B cell (primary cell): Measurements from ENCODE around the gene SMIM13. TPM values are rescaled to one million over a fixed set of nuclear protein-coding genes. Genes with fewer than 3 reads are reported as not detected.
A peak's percentile ranks its signal among the peaks of the same experiment; 100 is the strongest.

Experiments
- ATAC-seq: fragments of 200-7000 bp; cut with Tn5 transposase; one replicate; pipeline ENCODE4 v1.10.0; 2021; ENCODE audit warnings: low read depth, mild to moderate bottlenecking, moderate number of reproducible peaks, moderate library complexity
- CTCF ChIA-PET: fragments of 350-600 bp; sonication (Branson Sonifier 250); formaldehyde crosslinking; loops from one replicate; lab custom pipeline; 2021; ENCODE audit warnings: antibody characterized with exemption, inconsistent platforms; lab: Charles Lee
- POLR2A ChIA-PET: fragments of 350-600 bp; sonication (Branson Sonifier 250); formaldehyde crosslinking; loops from one replicate; lab custom pipeline; 2021; ENCODE audit warnings: antibody characterized with exemption; lab: Charles Lee
- DNase-seq: peaks from one replicate; pipeline ENCODE4 v3.0.0; 2013
- H2AFZ ChIP-seq: 2 replicates; pipeline ENCODE4 v1.6.1; 2012; ENCODE audit warnings: mild to moderate bottlenecking, low read depth, low read length; ENCODE audit not compliant: insufficient read depth, poor library complexity, severe bottlenecking
- H3K27ac ChIP-seq, 2 donors: 1 replicate in 1 of 2; 2 replicates in 1 of 2; pipeline ENCODE4 v1.5.1; 2012 to 2013; ENCODE audit warnings: low read length in 2 of 2, mild to moderate bottlenecking in 2 of 2, moderate library complexity in 1 of 2
- H3K27me3 ChIP-seq, 4 experiments: fragments of 200-600 bp in 1 of 4; sonication (generic) in 1 of 4; replicated peaks in 1 of 4; 1 replicate in 2 of 4; 2 replicates in 2 of 4; pipeline versions ENCODE4 v1.6.1 to v1.7.0; 2013 to 2016; ENCODE audit warnings: low read length in 3 of 4, mild to moderate bottlenecking in 2 of 4, mixed read lengths in 1 of 4, moderate library complexity in 1 of 4; ENCODE audit not compliant: insufficient read depth in 4 of 4, control insufficient read depth in 3 of 4; ENCODE audit errors: control extremely low read depth in 1 of 4
- H3K36me3 ChIP-seq, 2 experiments: replicated peaks in 1 of 2; 1 replicate in 1 of 2; 2 replicates in 1 of 2; pipeline versions ENCODE4 v1.6.1 to v1.7.1; 2013; ENCODE audit warnings: low read length in 1 of 2; ENCODE audit not compliant: insufficient read depth in 2 of 2, control insufficient read depth in 1 of 2; ENCODE audit errors: control extremely low read depth in 1 of 2, extremely low read depth in 1 of 2
- H3K4me1 ChIP-seq, 2 donors: fragments of 200-600 bp in 1 of 2; sonication (generic) in 1 of 2; 1 replicate in 1 of 2; 2 replicates in 1 of 2; pipeline versions ENCODE4 v1.5.1 to v1.6.1; 2013 to 2017; ENCODE audit warnings: low read length in 2 of 2; ENCODE audit not compliant: control insufficient read depth in 2 of 2, insufficient read depth in 2 of 2
- H3K4me2 ChIP-seq: replicated peaks from 2 replicates; pipeline ENCODE3; 2012; ENCODE audit warnings: mild to moderate bottlenecking, low read depth, low read length; ENCODE audit not compliant: poor library complexity, severe bottlenecking
- H3K4me3 ChIP-seq, 5 experiments: fragments of 200-600 bp in 1 of 5; sonication (generic) in 1 of 5; 1 replicate in 3 of 5; 2 replicates in 2 of 5; pipeline versions ENCODE4 v1.5.1 to v1.7.0; 2011 to 2016; ENCODE audit warnings: low read length in 4 of 5, mild to moderate bottlenecking in 4 of 5, low read depth in 2 of 5, control low read depth in 1 of 5, moderate library complexity in 1 of 5; ENCODE audit not compliant: insufficient read depth in 1 of 5; ENCODE audit errors: control extremely low read depth in 1 of 5, extremely low read depth in 1 of 5
- H3K79me2 ChIP-seq: fragments of 200-600 bp; sonication (generic); one replicate; pipeline ENCODE4 v1.6.0; 2016; ENCODE audit warnings: low read length; ENCODE audit not compliant: control insufficient read depth, insufficient read depth
- H3K9ac ChIP-seq: fragments of 200-600 bp; sonication (generic); 2 replicates; pipeline ENCODE4 v1.6.1; 2017; ENCODE audit warnings: mild to moderate bottlenecking, low read length, moderate library complexity
- H3K9me3 ChIP-seq, 3 donors: one replicate each; pipeline versions ENCODE4 v1.6.1 to v1.7.1; 2013; ENCODE audit warnings: low read length in 2 of 3; ENCODE audit not compliant: control insufficient read depth in 2 of 3, insufficient read depth in 1 of 3; ENCODE audit errors: control extremely low read depth in 1 of 3
- H4K20me1 ChIP-seq: 2 replicates; pipeline ENCODE4 v1.6.0; 2012; ENCODE audit warnings: mild to moderate bottlenecking, low read length; ENCODE audit not compliant: insufficient read depth, control insufficient read depth, poor library complexity, severe bottlenecking
- H3K27ac Mint-ChIP-seq: one replicate; pipeline ENCODE4 v1.8.0; 2021; ENCODE audit warnings: mixed read lengths
- H3K27me3 Mint-ChIP-seq: one replicate; pipeline ENCODE4 v1.8.0; 2021; ENCODE audit warnings: mixed read lengths
- H3K4me1 Mint-ChIP-seq: one replicate; pipeline ENCODE4 v1.8.0; 2021; ENCODE audit warnings: mixed read lengths
- H3K4me3 Mint-ChIP-seq: one replicate; pipeline ENCODE4 v1.8.0; 2021; ENCODE audit warnings: mixed read lengths
- H3K9me3 Mint-ChIP-seq: one replicate; pipeline ENCODE4 v1.8.0; 2022; ENCODE audit warnings: mixed read lengths; ENCODE audit not compliant: insufficient read depth
- CTCF ChIP-seq: fragments of 200-600 bp; IDR thresholded peaks from one replicate; pipeline ENCODE4 v1.8.0; 2022; ENCODE audit warnings: antibody characterized with exemption, mild to moderate bottlenecking
- EZH2 ChIP-seq: IDR thresholded peaks from 2 replicates; pipeline ENCODE4 v1.6.1; 2012; ENCODE audit warnings: borderline replicate concordance, low read depth, mild to moderate bottlenecking, moderate library complexity, low read length; ENCODE audit not compliant: insufficient read depth, poor library complexity, severe bottlenecking
- WGBS: methylation state at CpG from one replicate; pipeline ENCODE4 v1.1.5; 2013; ENCODE audit warnings: missing lambda C conversion rate; ENCODE audit not compliant: insufficient coverage; 5-methylcytosine and 5-hydroxymethylcytosine counted together
- intact Hi-C: fragments of 100-400 bp; cut with micrococcal nuclease; formaldehyde crosslinking; loops from one replicate; pipeline ENCODE4 v1.10.0; 2022
- polyA plus RNA-seq: library from polyadenylated mRNA; depleted of rRNA; stranded (reverse); fragments of >200 nt; gene quantifications from 2 replicates; pipeline ENCODE4 v1.2.3, GENCODE V29; 2012
- total RNA-seq, 2 donors: library from RNA; stranded (reverse); fragments of 120-200 nt in 1 of 2; gene quantifications; 1 replicate in 1 of 2; 2 replicates in 1 of 2; pipeline versions ENCODE4 v1.2.3 to v1.2.4, GENCODE V29; 2013 to 2022

The SMIM13 gene
- total and polyA plus RNA-seq, 2 donors (not counting 1 experiment from before 2014, with no cell fraction given) = 2.1 to 5.5 TPM

- Histone ChIP-seq H3K27ac (peak overlapping the region; percentile 91 to 93), H3K4me3 (peak overlapping the region; percentile 65 to 95 (median 89)), H3K9ac (peak overlapping the region; percentile 77), H3K4me1 (peaks cover 12% of the 10 kb centered on the region in 2 donors), H3K4me2 (peak overlapping the region; percentile 80), H3K79me2 (peaks cover 22% of the 10 kb centered on the region), H4K20me1 (no peaks in the 10 kb centered on the region), H3K27me3 (no peaks in the 10 kb centered on the region), H2AFZ (peak overlapping the region; percentile 95), H3K9me3 (no peaks in the 10 kb centered on the region), H3K36me3 (no peaks in the 10 kb centered on the region)
- TF ChIP-seq CTCF (no peak), EZH2 (no peak)
- peaks cover 11% of the 10 kb centered on the region for H3K27me3 Mint-ChIP-seq
- intact Hi-C loops = loop anchor here (1.0 to 5.0 kb wide), 9 partner anchors 79 to 919 kb away; partner anchors contain the start of genes HIVEP1, MAK, NEDD9 and SYCP2L
- no peaks in the 10 kb centered on the region for H3K9me3 Mint-ChIP-seq
- no peak for DNase-seq
- peaks cover 22% of the 10 kb centered on the region for H3K4me1 Mint-ChIP-seq
- CTCF ChIA-PET = interaction anchor here (1.0 to 1.5 kb wide), 4 partner anchors 22 to 474 kb away, joined by 3 to 4 read pairs (median 3); no protein-coding TSS in a partner anchor
- H3K27ac Mint-ChIP-seq = peak overlapping the region; percentile 97
- H3K4me3 Mint-ChIP-seq = peak overlapping the region; percentile 97
- WGBS = 0% methylated on average over 8 of the region's 10 CpGs
- ATAC-seq = peak; percentile 7
- POLR2A ChIA-PET = interaction anchor here (0.6 kb wide), 3 partner anchors 312 to 398 kb away, joined by 3 to 6 read pairs (median 4); partner anchors contain the start of genes C6orf52 and PAK1IP1
These were observed 812 bp upstream of the SMIM13 start for GRCh38 chr6:11092668-11093375.

GRCh38 chr6:11093376-11093625 lies 333 bp upstream of the SMIM13 start:
- WGBS = 0% methylated on average over 12 of the region's 17 CpGs
- Mint-ChIP-seq H3K4me1 (peaks cover 22% of the 10 kb centered on the region), H3K4me3 (peak overlapping the region; percentile 97), H3K27ac (peak overlapping the region; percentile 97), H3K9me3 (no peaks in the 10 kb centered on the region), H3K27me3 (peaks cover 8% of the 10 kb centered on the region)
- Histone ChIP-seq H3K9ac (peak overlapping the region; percentile 77), H3K27me3 (no peaks in the 10 kb centered on the region), H3K4me3 (peak overlapping the region; percentile 65 to 95 (median 89)), H3K4me2 (peak overlapping the region; percentile 80), H4K20me1 (no peaks in the 10 kb centered on the region), H3K27ac (peak overlapping the region; percentile 91 to 93), H3K9me3 (no peaks in the 10 kb centered on the region), H2AFZ (peak overlapping the region; percentile 95), H3K36me3 (no peaks in the 10 kb centered on the region), H3K4me1 (peaks cover 12% of the 10 kb centered on the region in 2 donors), H3K79me2 (peaks cover 26% of the 10 kb centered on the region)
- POLR2A ChIA-PET = interaction anchor here (0.6 kb wide), 2 partner anchors 334 to 399 kb away, joined by 3 to 6 read pairs; partner anchors contain the start of genes C6orf52 and PAK1IP1
- ATAC-seq = peak; percentile 1
- intact Hi-C loops = loop anchor here (1.0 to 5.0 kb wide), 9 partner anchors 79 to 919 kb away; partner anchors contain the start of genes HIVEP1, MAK, NEDD9 and SYCP2L
- TF ChIP-seq CTCF (no peak), EZH2 (no peak)
- CTCF ChIA-PET = interaction anchor here (1.0 to 1.5 kb wide), 4 partner anchors 22 to 474 kb away, joined by 3 to 4 read pairs (median 3); no protein-coding TSS in a partner anchor
- no peak for DNase-seq
